Thymus (tissue), 11 donors: ENCODE results near the gene LRRC25. TPM values are rescaled to one million over a fixed set of nuclear protein-coding genes. Genes with fewer than 3 reads are reported as not detected.
"Not testable (repeated sequence)": the region's sequence is repeated elsewhere in the genome, so short reads cannot be mapped to it uniquely, and the experiment has no call there.

Experiments used
- DNase-seq, 9 donors: peaks; one replicate each; pipeline ENCODE4 v3.0.0-alpha.2; 2013; ENCODE audit warnings: low spot score in 9 of 9, low read depth in 6 of 9, missing footprints in 1 of 9
- H3K27ac ChIP-seq, 2 donors: one replicate each; pipeline ENCODE4 v1.5.1; 2013; ENCODE audit warnings: control low read depth in 1 of 2, low read depth in 1 of 2, low read length in 1 of 2, mild to moderate bottlenecking in 1 of 2, moderate library complexity in 1 of 2
- H3K27me3 ChIP-seq, 2 donors: one replicate each; pipeline ENCODE4 v1.5.1; 2013; ENCODE audit warnings: low read length in 1 of 2; ENCODE audit not compliant: control insufficient read depth in 2 of 2, insufficient read depth in 1 of 2
- H3K36me3 ChIP-seq, 2 donors: one replicate each; pipeline ENCODE4 v1.5.1; 2013; ENCODE audit warnings: low read length in 1 of 2, mild to moderate bottlenecking in 1 of 2, moderate library complexity in 1 of 2; ENCODE audit not compliant: control insufficient read depth in 2 of 2, insufficient read depth in 2 of 2
- H3K4me1 ChIP-seq, 2 donors: one replicate each; pipeline ENCODE4 v1.5.1; 2013; ENCODE audit warnings: low read length in 2 of 2; ENCODE audit not compliant: control insufficient read depth in 2 of 2, insufficient read depth in 2 of 2
- H3K4me3 ChIP-seq, 2 donors: one replicate each; pipeline ENCODE4 v1.5.1; 2013; ENCODE audit warnings: low read length in 2 of 2, control low read depth in 1 of 2, mild to moderate bottlenecking in 1 of 2
- H3K9me3 ChIP-seq, 2 donors: one replicate each; pipeline ENCODE4 v1.5.1; 2013; ENCODE audit warnings: low read length in 1 of 2, mild to moderate bottlenecking in 1 of 2; ENCODE audit not compliant: control insufficient read depth in 2 of 2, insufficient read depth in 1 of 2
- WGBS: extraction: QIAGEN DNeasy Blood & Tissue Kit; methylation state at CpG from one replicate; pipeline ENCODE4 v1.1.7; 2013; 5-methylcytosine and 5-hydroxymethylcytosine counted together
- polyA plus RNA-seq: library from polyadenylated mRNA; stranded (reverse); fragments of 200-250 nt; gene quantifications from one replicate; pipeline ENCODE4 v1.2.3, GENCODE V29; 2013
- total RNA-seq: library from RNA; stranded (reverse); fragments of 120-200 nt; gene quantifications from one replicate; pipeline ENCODE4 v1.2.4, GENCODE V29; 2013
- donor health status: healthy.

The LRRC25 gene
- total and polyA plus RNA-seq, 2 donors = 2.5 to 6.2 TPM

- peaks cover 31 to 53% of the 10 kb centered on the region in 2 donors for H3K4me1 ChIP-seq
- WGBS = 16% methylated on average over 11 of the region's 11 CpGs
- H3K27ac ChIP-seq = peak overlapping the region; percentile 31 to 86
- peaks cover 0 to 8% of the 10 kb centered on the region in 2 donors for H3K9me3 ChIP-seq
- H3K36me3 ChIP-seq = no peaks in the 10 kb centered on the region
- H3K4me3 ChIP-seq = peak overlapping the region in 1 of 2 donors; percentile 30
- no peak for DNase-seq
- peaks cover 22 to 47% of the 10 kb centered on the region in 2 donors for H3K27me3 ChIP-seq
These were observed 17.2 kb upstream of the LRRC25 start for GRCh38 chr19:18414504-18415177.

- no peak overlapping the region for H3K4me3 ChIP-seq
- H3K4me1 ChIP-seq = peaks cover 18 to 42% of the 10 kb centered on the region in 2 donors
- DNase-seq = no peak
- 92% methylated on average over 16 of the region's 16 CpGs for WGBS
- peaks cover 0 to 5% of the 10 kb centered on the region in 2 donors for H3K9me3 ChIP-seq
- H3K27me3 ChIP-seq = peaks cover 11 to 34% of the 10 kb centered on the region in 2 donors
- no peaks in the 10 kb centered on the region for H3K36me3 ChIP-seq
- H3K27ac ChIP-seq = no peak overlapping the region
These were observed 15.3 kb upstream of the LRRC25 start for GRCh38 chr19:18412610-18413239.

GRCh38 chr19:18408053-18408476, 10.6 kb upstream of the LRRC25 start:
- Histone ChIP-seq H3K36me3 (no peaks in the 10 kb centered on the region), H3K27me3 (no peaks in the 10 kb centered on the region), H3K27ac (no peak overlapping the region), H3K9me3 (no peaks in the 10 kb centered on the region), H3K4me3 (no peak overlapping the region), H3K4me1 (peaks cover 0 to 2% of the 10 kb centered on the region in 2 donors)
- 60% methylated on average over 10 of the region's 10 CpGs for WGBS
- DNase-seq = no peak

- Histone ChIP-seq H3K4me3 (no peak overlapping the region), H3K9me3 (no peaks in the 10 kb centered on the region), H3K27ac (no peak overlapping the region), H3K4me1 (peaks cover 0 to 8% of the 10 kb centered on the region in 2 donors), H3K36me3 (no peaks in the 10 kb centered on the region), H3K27me3 (no peaks in the 10 kb centered on the region)
- no peak for DNase-seq
- WGBS = 98% methylated on average over 9 of the region's 9 CpGs
These were observed 9.3 kb upstream of the LRRC25 start for GRCh38 chr19:18406749-18407148.

GRCh38 chr19:18405754-18406153, 8.3 kb upstream of the LRRC25 start:
- H3K4me1 ChIP-seq, DNase-seq, H3K9me3 ChIP-seq, H3K4me3 ChIP-seq, H3K27me3 ChIP-seq, H3K27ac ChIP-seq, H3K36me3 ChIP-seq: not testable (repeated sequence)
- WGBS = 97% methylated on average over 11 of the region's 11 CpGs

GRCh38 chr19:18402455-18403248, 5.2 kb upstream of the LRRC25 start:
- not testable (repeated sequence) for H3K27ac ChIP-seq, H3K36me3 ChIP-seq, H3K9me3 ChIP-seq, DNase-seq, H3K27me3 ChIP-seq, H3K4me1 ChIP-seq, H3K4me3 ChIP-seq
- 67% methylated on average over 18 of the region's 18 CpGs for WGBS

GRCh38 chr19:18401580-18402112, 4.2 kb upstream of the LRRC25 start:
- H3K9me3 ChIP-seq = no peaks in the 10 kb centered on the region
- H3K4me3 ChIP-seq = no peak overlapping the region
- peaks cover 0 to 15% of the 10 kb centered on the region in 2 donors for H3K4me1 ChIP-seq
- no peaks in the 10 kb centered on the region for H3K36me3 ChIP-seq
- peaks cover 4 to 19% of the 10 kb centered on the region in 2 donors for H3K27me3 ChIP-seq
- DNase-seq = peak in 2 of 9 donors; percentile 36 to 62
- WGBS = 29% methylated on average over 7 of the region's 7 CpGs
- peak overlapping the region in 1 of 2 donors; percentile 52 for H3K27ac ChIP-seq

- Histone ChIP-seq H3K4me1 (peaks cover 0 to 15% of the 10 kb centered on the region in 2 donors), H3K27me3 (peaks cover 8 to 26% of the 10 kb centered on the region in 2 donors), H3K4me3 (no peak overlapping the region), H3K9me3 (no peaks in the 10 kb centered on the region), H3K36me3 (no peaks in the 10 kb centered on the region), H3K27ac (no peak overlapping the region)
- 94% methylated on average over 6 of the region's 6 CpGs for WGBS
- DNase-seq = no peak
These were observed 1.6 kb upstream of the LRRC25 start for GRCh38 chr19:18399008-18399407.
